Measurements from ENCODE around the gene TRAF3.

The TRAF3 gene

GRCh38 chr14:102942069-102942468, 164.8 kb downstream of the TRAF3 start:
- no peak for DNase-seq

GRCh38 chr14:102943454-102943853, 166.2 kb downstream of the TRAF3 start:
- no peak for DNase-seq

- no peak for DNase-seq
Measured at GRCh38 chr14:102943979-102944378, 166.7 kb downstream of the TRAF3 start.

- DNase-seq = no peak
Measured at GRCh38 chr14:102944448-102945330, 167.4 kb downstream of the TRAF3 start.

GRCh38 chr14:102945346-102946130, 168.3 kb downstream of the TRAF3 start:
- no peak for DNase-seq

GRCh38 chr14:102947321-102948103, 170.3 kb downstream of the TRAF3 start:
- DNase-seq = no peak

- no peak for DNase-seq
Measured at GRCh38 chr14:102948698-102949061, 171.4 kb downstream of the TRAF3 start.

- no peak for DNase-seq
Measured at GRCh38 chr14:102949062-102949800, 172.0 kb downstream of the TRAF3 start.

GRCh38 chr14:102949801-102950451, 172.7 kb downstream of the TRAF3 start:
- DNase-seq = no peak

GRCh38 chr14:102951034-102951433, 173.8 kb downstream of the TRAF3 start:
- DNase-seq = no peak

GRCh38 chr14:102951799-102952198, 174.6 kb downstream of the TRAF3 start:
- no peak for DNase-seq

GRCh38 chr14:102952276-102952675, 175.0 kb downstream of the TRAF3 start:
- DNase-seq = no peak

GRCh38 chr14:102953100-102953499, 175.9 kb downstream of the TRAF3 start:
- DNase-seq = no peak

- DNase-seq = no peak
Measured at GRCh38 chr14:102954081-102954789, 177.0 kb downstream of the TRAF3 start.

GRCh38 chr14:102955636-102956408, 178.6 kb downstream of the TRAF3 start:
- DNase-seq = no peak

- DNase-seq = no peak
Measured at GRCh38 chr14:102957222-102957621, 180.0 kb downstream of the TRAF3 start.

GRCh38 chr14:102958461-102958860, 181.2 kb downstream of the TRAF3 start:
- no peak for DNase-seq

Measured in NCI-H774 (cell line).